C1 segment of cervical spinal cord (tissue), 14 donors: ENCODE results near the gene AKIP1.
A peak's percentile ranks its signal among the peaks of the same experiment; 100 is the strongest.
"Not testable (repeated sequence)": the region's sequence is repeated elsewhere in the genome, so short reads cannot be mapped to it uniquely, and the experiment has no call there.

Experiments used
- DNase-seq, 14 donors: peaks; one replicate each; lab custom pipeline; 2025; lab: John Stamatoyannopoulos, UW

AKIP1 gene

GRCh38 chr11:8917157-8917825 lies 6.3 kb downstream of the AKIP1 start:
- peak in 1 of 14 donors; percentile 84 for DNase-seq

GRCh38 chr11:8922691-8923090 lies 11.7 kb downstream of the AKIP1 start:
- DNase-seq: no peak

GRCh38 chr11:8925711-8926110 lies 14.7 kb downstream of the AKIP1 start:
- no peak for DNase-seq

- no peak for DNase-seq
Measured at GRCh38 chr11:8926236-8926635, 15.2 kb downstream of the AKIP1 start.

GRCh38 chr11:8927233-8927632 lies 16.2 kb downstream of the AKIP1 start:
- no peak for DNase-seq

- DNase-seq: no peak
Measured at GRCh38 chr11:8928205-8928604, 17.2 kb downstream of the AKIP1 start.

GRCh38 chr11:8928981-8929615 lies 18.1 kb downstream of the AKIP1 start:
- no peak for DNase-seq

- DNase-seq: no peak
Measured at GRCh38 chr11:8930456-8931175, 19.6 kb downstream of the AKIP1 start.

GRCh38 chr11:8932564-8933180 lies 21.7 kb downstream of the AKIP1 start, which contains the start of gene C11orf16:
TSS of gene C11orf16 (minus strand) at chr11:8932947. CDS start at chr11:8932308, 639 bp downstream.
- DNase-seq: no peak

- no peak for DNase-seq
Measured at GRCh38 chr11:8933931-8934330, 22.9 kb downstream of the AKIP1 start.

GRCh38 chr11:8934742-8935488 lies 23.9 kb downstream of the AKIP1 start:
- no peak for DNase-seq

- not testable (repeated sequence) for DNase-seq
Measured at GRCh38 chr11:8935789-8936188, 24.8 kb downstream of the AKIP1 start.

- no peak for DNase-seq
Measured at GRCh38 chr11:8937159-8937558, 26.2 kb downstream of the AKIP1 start.

- no peak for DNase-seq
Measured at GRCh38 chr11:8937659-8938058, 26.7 kb downstream of the AKIP1 start.

GRCh38 chr11:8941341-8942103 lies 30.5 kb downstream of the AKIP1 start:
- DNase-seq: no peak

- DNase-seq: no peak
Measured at GRCh38 chr11:8942518-8943066, 31.6 kb downstream of the AKIP1 start, which contains the start of gene ASCL3. TSS of gene ASCL3 (minus strand) at chr11:8943016. CDS start at chr11:8938161, 4,855 bp downstream.

- no peak for DNase-seq
Measured at GRCh38 chr11:8947230-8947943, 36.4 kb downstream of the AKIP1 start.

GRCh38 chr11:8948886-8949285 lies 37.9 kb downstream of the AKIP1 start:
- no peak for DNase-seq

- no peak for DNase-seq
Measured at GRCh38 chr11:8956860-8957259, 45.9 kb downstream of the AKIP1 start.
